IMR-90 (cell line): ENCODE measurements around the gene GLIS1. TPM values are rescaled to one million over a fixed set of nuclear protein-coding genes. Genes with fewer than 3 reads are reported as not detected.

Experiments used
- ATAC-seq: fragments of 200-7000 bp; cut with Tn5 transposase; 2 replicates; pipeline ENCODE4 v1.9.1; 2020; ENCODE audit warnings: low read depth, mild to moderate bottlenecking, moderate library complexity
- BruUV-seq: library from RNA; stranded (reverse); fragments of 400-500 nt; replicated peaks from 2 replicates; lab custom pipeline; 2021; lab: Mats Ljungman, UMichigan
- CTCF ChIA-PET: fragments of 300-600 bp; formaldehyde crosslinking; extraction: SDS; loops from one replicate; lab custom pipeline; 2021; ENCODE audit warnings: antibody characterized with exemption; lab: Yijun Ruan, JAX
- POLR2A ChIA-PET: fragments of 300-600 bp; sonication (Branson Sonifier 250); formaldehyde crosslinking; loops from one replicate; lab custom pipeline; 2022; ENCODE audit warnings: antibody characterized with exemption; ENCODE audit not compliant: unreplicated experiment; lab: Charles Lee
- DNase-seq: peaks from one replicate; pipeline ENCODE4 v3.0.0; 2013
- H2AFZ ChIP-seq: replicated peaks from 2 replicates; pipeline ENCODE3; 2013; ENCODE audit warnings: low read length, mild to moderate bottlenecking; ENCODE audit not compliant: poor library complexity
- H2AK5ac ChIP-seq: 2 replicates; pipeline ENCODE4 v1.6.1; 2013; ENCODE audit warnings: low read depth, low read length, inconsistent platforms
- H2AK9ac ChIP-seq: replicated peaks from 2 replicates; pipeline ENCODE3; 2013; ENCODE audit warnings: mild to moderate bottlenecking, low read depth, low read length, moderate library complexity; ENCODE audit not compliant: poor library complexity
- H2BK120ac ChIP-seq: 2 replicates; pipeline ENCODE4 v1.6.1; 2013; ENCODE audit warnings: low read depth, low read length, inconsistent platforms
- H2BK15ac ChIP-seq: 3 replicates; pipeline ENCODE4 v1.6.1; 2013; ENCODE audit warnings: low read depth, low read length, inconsistent platforms
- H2BK20ac ChIP-seq: 2 replicates; pipeline ENCODE4 v1.6.1; 2013; ENCODE audit warnings: low read depth, mild to moderate bottlenecking, inconsistent platforms, low read length, moderate library complexity
- H2BK5ac ChIP-seq: 2 replicates; pipeline ENCODE4 v1.6.1; 2013; ENCODE audit warnings: mild to moderate bottlenecking, low read depth, low read length, inconsistent platforms; ENCODE audit not compliant: poor library complexity, severe bottlenecking
- H3K14ac ChIP-seq: replicated peaks from 2 replicates; pipeline ENCODE4 v1.6.1; 2013; ENCODE audit warnings: low read depth, low read length, inconsistent platforms
- H3K18ac ChIP-seq: 2 replicates; pipeline ENCODE4 v1.6.1; 2013; ENCODE audit warnings: low read depth, low read length, control low read depth
- H3K23ac ChIP-seq: 2 replicates; pipeline ENCODE4 v1.6.1; 2013; ENCODE audit warnings: low read depth, low read length, inconsistent platforms
- H3K27ac ChIP-seq: 2 replicates; pipeline ENCODE4 v1.5.1; 2013; ENCODE audit warnings: mild to moderate bottlenecking, control low read depth, low read length; ENCODE audit not compliant: insufficient read depth
- H3K27me3 ChIP-seq: 2 replicates; pipeline ENCODE4 v1.6.1; 2013; ENCODE audit warnings: low read length; ENCODE audit not compliant: control insufficient read depth, insufficient read depth
- H3K36me3 ChIP-seq: 2 replicates; pipeline ENCODE4 v1.6.1; 2013; ENCODE audit warnings: low read length, mixed read lengths; ENCODE audit not compliant: control insufficient read depth, insufficient read depth
- H3K4ac ChIP-seq: 2 replicates; pipeline ENCODE4 v1.6.1; 2013; ENCODE audit warnings: low read depth, low read length, inconsistent platforms
- H3K4me1 ChIP-seq: 2 replicates; pipeline ENCODE4 v1.6.1; 2013; ENCODE audit warnings: low read length, mixed read lengths; ENCODE audit not compliant: control insufficient read depth, insufficient read depth
- H3K4me2 ChIP-seq: 2 replicates; pipeline ENCODE4 v1.6.1; 2013; ENCODE audit warnings: low read depth, mild to moderate bottlenecking, control low read depth, low read length, moderate library complexity
- H3K4me3 ChIP-seq: 2 replicates; pipeline ENCODE4 v1.5.1; 2013; ENCODE audit warnings: low read depth, mild to moderate bottlenecking, control low read depth, low read length, moderate library complexity; ENCODE audit not compliant: insufficient read depth
- H3K56ac ChIP-seq: 2 replicates; pipeline ENCODE4 v1.6.1; 2013; ENCODE audit warnings: low read length, inconsistent platforms; ENCODE audit not compliant: insufficient read depth; ENCODE audit errors: extremely low read depth
- H3K79me1 ChIP-seq, 2 experiments: 2 replicates each; pipeline ENCODE4 v1.6.1; 2013; ENCODE audit warnings: low read length in 2 of 2, inconsistent platforms in 1 of 2, low read depth in 1 of 2
- H3K9ac ChIP-seq: 2 replicates; pipeline ENCODE4 v1.6.1; 2013; ENCODE audit warnings: low read depth, low read length, control low read depth
- H3K9me1 ChIP-seq: 2 replicates; pipeline ENCODE4 v1.6.1; 2013; ENCODE audit warnings: low read length, inconsistent platforms; ENCODE audit not compliant: insufficient read depth
- H3K9me3 ChIP-seq: 2 replicates; pipeline ENCODE4 v1.6.1; 2013; ENCODE audit warnings: low read length; ENCODE audit not compliant: control insufficient read depth, insufficient read depth
- H4K20me1 ChIP-seq: 2 replicates; pipeline ENCODE4 v1.6.1; 2013; ENCODE audit warnings: low read length, inconsistent platforms; ENCODE audit not compliant: insufficient read depth
- H4K5ac ChIP-seq: 2 replicates; pipeline ENCODE4 v1.6.1; 2013; ENCODE audit warnings: mild to moderate bottlenecking, low read depth, low read length, control low read depth
- H4K8ac ChIP-seq, 2 experiments: 2 replicates each; pipeline ENCODE4 v1.6.1; 2013; ENCODE audit warnings: low read depth in 2 of 2, low read length in 2 of 2, control low read depth in 1 of 2, inconsistent platforms in 1 of 2
- H4K91ac ChIP-seq: 2 replicates; pipeline ENCODE4 v1.6.1; 2013; ENCODE audit warnings: low read depth, low read length, inconsistent platforms; ENCODE audit not compliant: insufficient read depth
- MAFK ChIP-seq: IDR thresholded peaks from 2 replicates; pipeline ENCODE4 v1.6.1; 2012; ENCODE audit warnings: low read depth, low read length, improper control_type of control experiment
- MAZ ChIP-seq: IDR thresholded peaks from 2 replicates; pipeline ENCODE4 v1.6.1; 2012; ENCODE audit warnings: low read depth, mild to moderate bottlenecking, low read length, improper control_type of control experiment, moderate library complexity, borderline replicate concordance
- MXI1 ChIP-seq: IDR thresholded peaks from 2 replicates; pipeline ENCODE4 v1.6.1; 2012; ENCODE audit warnings: low read depth, mild to moderate bottlenecking, low read length, moderate library complexity, borderline replicate concordance
- RAD21 ChIP-seq: IDR thresholded peaks from 2 replicates; pipeline ENCODE4 v1.6.1; 2012; ENCODE audit warnings: low read length, improper control_type of control experiment
- RCOR1 ChIP-seq: IDR thresholded peaks from 2 replicates; pipeline ENCODE4 v1.6.1; 2012; ENCODE audit warnings: mild to moderate bottlenecking, low read length, improper control_type of control experiment; ENCODE audit not compliant: insufficient replicate concordance
- whole genome bisulfite sequencing, 2 experiments: methylation state at CpG; one replicate each; pipeline versions ENCODE4 v1.1.5 to v1.1.7; 2013; ENCODE audit warnings: missing lambda C conversion rate in 2 of 2; ENCODE audit not compliant: insufficient read length in 1 of 2; ENCODE audit errors: extremely low coverage in 2 of 2; 5-methylcytosine and 5-hydroxymethylcytosine counted together
- dilution Hi-C: fragments of 300-500 bp; cut with HindIII; formaldehyde crosslinking; loops from one replicate; pipeline ENCODE4 v1.14.3; 2018; ENCODE audit warnings: low sequenced_read_pairs; ENCODE audit not compliant: unreplicated experiment
- in situ Hi-C: fragments of 300-500 bp; cut with MboI; formaldehyde crosslinking; loops from 3 replicates; pipeline ENCODE4 v1.14.3; 2019; ENCODE audit warnings: low sequenced_read_pairs, inconsistent platforms, mixed read lengths
- intact Hi-C: fragments of 100-400 bp; cut with micrococcal nuclease; formaldehyde crosslinking; loops from 2 replicates; pipeline ENCODE4 v1.10.0; 2022
- polyA plus RNA-seq, 3 experiments: library from polyadenylated mRNA; depleted of rRNA; stranded (reverse); fragments of >200 nt; gene quantifications; 2 replicates each; pipeline ENCODE4 v1.2.3, GENCODE V29; 2012; ENCODE audit warnings: low replicate concordance in 1 of 3
- total RNA-seq: library from RNA; depleted of rRNA; stranded (reverse); fragments of >200 nt; gene quantifications from 2 replicates; pipeline ENCODE4 v1.2.3, GENCODE V29; 2012

GLIS1 gene
- total and polyA plus RNA-seq, 2 of the 4 experiments (the other 2 are of a cell fraction) = 0.18 to 2.3 TPM

DNA sequence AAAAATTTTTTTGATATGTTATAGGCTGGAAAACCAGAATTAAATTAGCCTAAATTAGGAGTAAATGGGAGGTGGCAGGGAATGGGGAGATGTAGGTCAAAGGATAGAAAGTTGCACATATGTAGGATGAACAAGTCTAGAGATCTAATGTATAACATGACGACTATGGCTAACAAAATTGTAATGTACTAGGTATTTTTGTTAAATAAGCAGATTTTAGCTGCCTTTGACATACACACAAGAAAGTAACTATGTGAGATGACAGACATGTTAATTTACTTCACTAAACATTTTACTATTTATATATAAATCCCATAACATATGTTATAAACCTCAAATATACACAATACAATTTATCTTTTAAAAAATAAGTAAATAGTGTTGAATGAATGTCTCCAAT lies 30.2 kb upstream of the GLIS1 start:
- no peak overlapping the region for H2AFZ ChIP-seq
- no peak overlapping the region for H2BK20ac ChIP-seq
- no peak overlapping the region for H3K56ac ChIP-seq
- no peaks in the 10 kb centered on the region; the same call in 1 of the 2 replicates for H3K9me1 ChIP-seq
- peaks cover 2% of the 10 kb centered on the region; the same call in 1 of the 2 replicates for H3K36me3 ChIP-seq
- no peak overlapping the region for H2BK15ac ChIP-seq
- in situ Hi-C loops = no loop called here
- no peak overlapping the region for H3K14ac ChIP-seq
- no peaks in the 10 kb centered on the region for H4K20me1 ChIP-seq
- H3K4me2 ChIP-seq = no peak overlapping the region
- H3K9ac ChIP-seq = no peak overlapping the region
- TF ChIP-seq MAZ (no peak), RCOR1 (no peak), RAD21 (no peak), MXI1 (no peak), MAFK (no peak)
- no peaks in the 10 kb centered on the region for H3K9me3 ChIP-seq
- ChIA-PET CTCF (interaction anchor here (0.8 kb wide), 1 partner anchor 283 kb away, joined by 3 read pairs; no protein-coding TSS in a partner anchor), POLR2A (no interaction called here)
- H3K4me1 ChIP-seq = peaks cover 12% of the 10 kb centered on the region
- WGBS, 2 experiments = 100% methylated on average over 1 of the region's 1 CpG; no CpG with 5 or more reads in 1 of the 2 experiments
- no peaks in the 10 kb centered on the region for H3K27me3 ChIP-seq
- BruUV-seq = no TSS peak
- peaks cover 0 to 19% of the 10 kb centered on the region in 2 experiments; a peak in 2 of 4 replicates for H3K79me1 ChIP-seq
- H3K27ac ChIP-seq = no peak overlapping the region
- H3K4ac ChIP-seq = no peak overlapping the region
- H2BK5ac ChIP-seq = no peak overlapping the region
- H2AK5ac ChIP-seq = no peak overlapping the region
- DNase-seq (no peak), ATAC-seq (no peak)
- no peak overlapping the region for H4K8ac ChIP-seq
- H3K23ac ChIP-seq = no peak overlapping the region
- H4K5ac ChIP-seq = no peak overlapping the region
- dilution Hi-C loops = no loop called here
- no peak overlapping the region for H4K91ac ChIP-seq
- no peak overlapping the region for H3K4me3 ChIP-seq
- H3K18ac ChIP-seq = no peak overlapping the region
- intact Hi-C loops = no loop called here
- no peak overlapping the region for H2BK120ac ChIP-seq
- no peak overlapping the region for H2AK9ac ChIP-seq
